ENCODE data around the gene LAMB4. TPM values are rescaled to one million over a fixed set of nuclear protein-coding genes. Genes with fewer than 3 reads are reported as not detected.

Gene LAMB4
- total RNA-seq, 1 donor from 2014 or later, result not detected

DNA sequence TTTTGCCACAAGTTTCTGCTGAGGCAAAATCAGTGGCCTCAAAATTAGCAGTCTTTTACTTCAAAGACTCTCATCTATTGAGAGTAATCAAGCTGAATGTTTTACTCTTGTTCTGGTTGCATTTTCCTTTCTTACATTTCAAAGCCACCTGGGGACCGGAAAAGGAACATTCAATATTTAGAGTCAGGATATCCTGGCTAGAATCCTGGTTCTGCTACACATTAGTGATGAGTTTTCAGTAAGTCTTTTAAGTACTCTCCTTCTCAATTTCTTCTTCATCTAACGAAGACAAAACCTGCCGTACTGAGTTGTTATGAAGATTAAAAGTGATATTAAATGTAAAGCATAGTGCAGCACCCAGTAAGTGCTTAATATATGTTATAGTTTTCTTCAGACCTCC lies 52.5 kb downstream of the LAMB4 start:
- no peak overlapping the region for H3K27ac Mint-ChIP-seq
- TF ChIP-seq CTCF (IDR thresholded peaks at IDR 0.05), result no peak
- DNase-seq (no peak), ATAC-seq (ENCODE audit: low read depth) (no peak)
- no peaks in the 10 kb centered on the region for H3K36me3 Mint-ChIP-seq (ENCODE audit: low read depth)
- no peak overlapping the region for H3K4me3 Mint-ChIP-seq
- H3K4me1 Mint-ChIP-seq, result no peaks in the 10 kb centered on the region
- peaks cover 9% of the 10 kb centered on the region for H3K27me3 Mint-ChIP-seq
- intact Hi-C loops (cut with micrococcal nuclease), result no loop called here
- POLR2A ChIA-PET, result no interaction called here
- peaks cover 7% of the 10 kb centered on the region for H3K9me3 Mint-ChIP-seq
- CTCF ChIA-PET, result no interaction called here

GRCh38 chr7:108076156-108076555 lies 54.0 kb downstream of the LAMB4 start:
- ATAC-seq (ENCODE audit: low read depth) (no peak), DNase-seq (no peak)
- H3K4me3 Mint-ChIP-seq, result no peak overlapping the region
- CTCF ChIA-PET, result no interaction called here
- TF ChIP-seq CTCF (IDR thresholded peaks at IDR 0.05), result no peak
- no peaks in the 10 kb centered on the region for H3K4me1 Mint-ChIP-seq
- H3K36me3 Mint-ChIP-seq (ENCODE audit: low read depth), result no peaks in the 10 kb centered on the region
- POLR2A ChIA-PET, result no interaction called here
- intact Hi-C loops (cut with micrococcal nuclease), result no loop called here
- no peak overlapping the region for H3K27ac Mint-ChIP-seq
- H3K9me3 Mint-ChIP-seq, result peaks cover under 1% of the 10 kb centered on the region
- H3K27me3 Mint-ChIP-seq, result peaks cover 6% of the 10 kb centered on the region

- Mint-ChIP-seq H3K4me1 (no peaks in the 10 kb centered on the region), H3K27ac (no peak overlapping the region), H3K9me3 (no peaks in the 10 kb centered on the region), H3K36me3 (ENCODE audit: low read depth) (no peaks in the 10 kb centered on the region), H3K27me3 (peaks cover 8% of the 10 kb centered on the region), H3K4me3 (no peak overlapping the region)
- no peak for TF ChIP-seq CTCF (IDR thresholded peaks at IDR 0.05)
- intact Hi-C loops (cut with micrococcal nuclease), result no loop called here
- ATAC-seq (ENCODE audit: low read depth), result no peak
- ChIA-PET CTCF (no interaction called here), POLR2A (no interaction called here)
- DNase-seq, result no peak
These were observed 56.7 kb downstream of the LAMB4 start for GRCh38 chr7:108073305-108074070.

DNA sequence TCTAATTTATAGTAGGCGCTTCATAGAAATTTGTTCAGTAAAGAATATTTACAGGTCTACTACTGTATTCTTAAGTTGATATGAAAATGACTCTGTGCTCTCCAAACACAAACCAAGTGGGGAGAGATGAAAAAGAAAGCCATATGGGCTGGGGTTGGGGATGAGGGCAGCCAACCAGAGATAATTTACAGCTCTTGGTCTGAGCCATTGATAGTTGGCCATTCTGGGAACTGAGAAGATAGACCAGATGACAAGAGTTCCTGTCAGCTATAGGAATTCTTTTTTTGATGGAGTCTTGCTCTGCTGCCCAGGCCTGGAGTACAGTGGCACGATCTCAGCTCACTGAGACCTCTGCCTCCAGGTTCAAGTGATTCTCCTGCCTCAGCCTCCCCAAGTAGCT lies 57.4 kb downstream of the LAMB4 start:
- no peak overlapping the region for H3K27ac Mint-ChIP-seq
- ChIA-PET CTCF (no interaction called here), POLR2A (no interaction called here)
- H3K4me3 Mint-ChIP-seq, result no peak overlapping the region
- H3K9me3 Mint-ChIP-seq, result no peaks in the 10 kb centered on the region
- H3K27me3 Mint-ChIP-seq, result peaks cover 8% of the 10 kb centered on the region
- intact Hi-C loops (cut with micrococcal nuclease), result no loop called here
- ATAC-seq (ENCODE audit: low read depth) (no peak), DNase-seq (no peak)
- no peaks in the 10 kb centered on the region for H3K36me3 Mint-ChIP-seq (ENCODE audit: low read depth)
- no peaks in the 10 kb centered on the region for H3K4me1 Mint-ChIP-seq
- no peak for TF ChIP-seq CTCF (IDR thresholded peaks at IDR 0.05)

DNA sequence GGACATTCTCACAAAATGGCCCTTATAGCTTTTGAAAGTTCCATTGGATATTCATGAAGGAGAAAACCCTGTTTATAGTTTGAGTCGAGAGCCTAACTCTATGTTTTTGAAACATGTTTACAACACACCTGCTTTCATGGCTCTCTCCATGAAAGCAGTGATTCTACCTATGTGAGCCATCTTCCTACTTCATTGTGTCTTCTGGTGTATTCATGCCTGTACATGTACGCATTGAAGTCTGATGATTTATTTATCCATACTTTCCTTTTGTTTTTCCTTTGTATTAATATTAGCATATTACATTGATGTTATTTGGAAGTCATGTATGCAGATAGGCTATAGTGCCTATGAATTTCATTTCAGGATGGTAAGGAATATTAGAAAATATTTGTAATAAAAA lies 58.0 kb downstream of the LAMB4 start:
- Mint-ChIP-seq H3K27ac (no peak overlapping the region), H3K36me3 (ENCODE audit: low read depth) (no peaks in the 10 kb centered on the region), H3K4me3 (no peak overlapping the region), H3K9me3 (no peaks in the 10 kb centered on the region), H3K4me1 (no peaks in the 10 kb centered on the region), H3K27me3 (peaks cover 8% of the 10 kb centered on the region)
- intact Hi-C loops (cut with micrococcal nuclease), result no loop called here
- CTCF ChIA-PET, result no interaction called here
- DNase-seq (no peak), ATAC-seq (ENCODE audit: low read depth) (no peak)
- no peak for TF ChIP-seq CTCF (IDR thresholded peaks at IDR 0.05)
- POLR2A ChIA-PET, result no interaction called here

Measured in activated B cell treated with CpG ODN at 0.5 μM for 24 hours (primary cell).